Smooth muscle cell of the brain vasculature (primary cell): Measurements from ENCODE around the gene GSTP1.

ENCODE experiments used
- DNase-seq: peaks from one replicate; pipeline ENCODE4 v3.0.0-alpha.2; 2012; ENCODE audit warnings: low read depth, low spot score

Gene GSTP1

GRCh38 chr11:67630228-67630942, 46.8 kb downstream of the GSTP1 start:
- peak; percentile 89 for DNase-seq

GRCh38 chr11:67630943-67631331, 47.3 kb downstream of the GSTP1 start:
- DNase-seq, result no peak

- DNase-seq, result no peak
Observed at GRCh38 chr11:67631411-67631810, 47.8 kb downstream of the GSTP1 start.

- DNase-seq, result no peak
Observed at GRCh38 chr11:67631853-67632174, 48.2 kb downstream of the GSTP1 start.

GRCh38 chr11:67632175-67632981, 48.8 kb downstream of the GSTP1 start:
- DNase-seq, result no peak

GRCh38 chr11:67632982-67633755, 49.6 kb downstream of the GSTP1 start:
- DNase-seq, result no peak

- no peak for DNase-seq
Observed at GRCh38 chr11:67633758-67634365, 50.2 kb downstream of the GSTP1 start.

GRCh38 chr11:67634366-67635230, 51.0 kb downstream of the GSTP1 start:
- no peak for DNase-seq

GRCh38 chr11:67635231-67635521, 51.6 kb downstream of the GSTP1 start:
- no peak for DNase-seq
